GM06990 (cell line): ENCODE measurements around the gene GPR135.

Source experiments
- DNase-seq: peaks from one replicate; pipeline ENCODE4 v3.0.0-alpha.2; 2011; ENCODE audit not compliant: insufficient read length; ENCODE audit errors: extremely low read depth
- H3K27me3 ChIP-seq: replicated peaks from 2 replicates; pipeline ENCODE4 v1.6.0; 2011; ENCODE audit warnings: low read length; ENCODE audit not compliant: control insufficient read depth, insufficient read depth
- H3K36me3 ChIP-seq: 2 replicates; pipeline ENCODE4 v1.5.1; 2011; ENCODE audit warnings: low read length; ENCODE audit not compliant: control insufficient read depth, insufficient read depth
- H3K4me3 ChIP-seq: replicated peaks from 2 replicates; pipeline ENCODE4 v1.5.1; 2011; ENCODE audit warnings: low read depth, mild to moderate bottlenecking, control low read depth, low read length
- CTCF ChIP-seq: IDR thresholded peaks from 2 replicates; pipeline ENCODE4 v1.5.1; 2011; ENCODE audit warnings: low read length, control low read depth, mild to moderate bottlenecking, inconsistent platforms; ENCODE audit not compliant: insufficient read depth, poor library complexity, severe bottlenecking

Gene GPR135

DNA sequence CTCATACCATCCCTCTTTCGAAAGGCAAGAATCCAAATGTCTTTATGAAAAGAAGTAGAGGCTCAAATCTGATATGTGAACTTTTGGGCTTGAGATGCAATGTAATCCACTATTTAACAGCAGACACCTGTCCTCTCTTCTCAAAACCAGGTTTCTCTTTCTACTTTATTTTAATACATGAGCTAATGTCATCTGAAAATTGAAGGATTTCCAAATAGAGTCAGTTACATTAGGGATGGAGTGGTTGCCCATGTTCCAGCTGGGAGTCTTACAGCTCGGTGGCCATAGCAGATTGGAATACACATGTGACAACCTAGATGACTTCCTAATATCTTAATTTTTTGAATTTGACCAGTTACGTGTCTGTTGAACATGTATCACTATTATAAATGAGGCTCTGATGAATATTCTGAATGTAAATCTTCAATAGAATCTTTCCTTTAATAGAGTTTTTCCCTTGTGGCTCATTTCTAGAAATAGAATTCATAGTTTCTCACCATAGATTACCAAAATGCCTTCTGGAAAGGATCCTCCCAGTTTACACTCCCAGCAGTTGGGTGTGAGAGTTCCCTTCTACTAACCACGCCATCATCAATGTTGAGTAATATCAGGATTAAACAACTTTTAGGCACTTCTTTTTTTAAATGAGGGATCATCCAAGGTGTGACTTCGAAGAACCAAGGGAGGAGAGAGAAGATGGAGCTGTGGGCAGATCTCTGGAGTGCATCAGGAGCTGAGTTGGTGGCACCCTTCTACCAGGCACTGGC is 49.2 kb downstream of the GPR135 start:
- Histone ChIP-seq H3K4me3 (no peak overlapping the region), H3K36me3 (no peaks in the 10 kb centered on the region), H3K27me3 (no peaks in the 10 kb centered on the region)
- no peak for TF ChIP-seq CTCF
- DNase-seq: no peak
